Measurements from ENCODE around the gene CASP9. TPM values are rescaled to one million over a fixed set of nuclear protein-coding genes. Genes with fewer than 3 reads are reported as not detected.

CASP9 gene
- total RNA-seq = 10 to 100 TPM; 11.9 to 40.9 (median 15.0) TPM

- WGBS, 2 donors = 0% methylated on average over 1 to 4 of the region's 27 CpGs
- Histone ChIP-seq H3K4me3 (peak within 1 kb of the TSS; percentile 65 to 96 (median 78)), H3K4me1 (peaks cover 27 to 43% (median 33%) of the 10 kb centered on the region in 4 donors), H3K36me3 (no peaks in the 10 kb centered on the region), H3K27ac (peak within 1 kb of the TSS; percentile 96 to 100 (median 96)), H3K27me3 (no peaks in the 10 kb centered on the region), H3K9me3 (no peaks in the 10 kb centered on the region)
- TF ChIP-seq POLR2AphosphoS5 (IDR thresholded peaks at IDR 0.05) (peak; percentile 57 to 79), POLR2A (IDR thresholded peaks at IDR 0.05) (peak in 2 of 4 donors; percentile 16 to 43), EP300 (IDR thresholded peaks at IDR 0.05) (no peak)
- no peak for ATAC-seq (ENCODE audit: low FRiP score in 2 of 2)
- DNase-seq = no peak
Measured at GRCh38 chr1:15524021-15524282, at the start of gene CASP9. TSS of gene CASP9 (minus strand) at chr1:15524215. CDS start at chr1:15524200, 15 bp downstream.

GRCh38 chr1:15573477-15573876 lies 49.5 kb upstream of the CASP9 start:
- WGBS, 2 donors = 87 to 91% methylated on average over 9 of the region's 9 CpGs
- Histone ChIP-seq H3K4me1 (no peaks in the 10 kb centered on the region), H3K4me3 (no peak overlapping the region), H3K36me3 (peaks cover 4 to 29% (median 9%) of the 10 kb centered on the region in 4 donors), H3K27me3 (no peaks in the 10 kb centered on the region), H3K27ac (no peak overlapping the region), H3K9me3 (no peaks in the 10 kb centered on the region)
- peak in 1 of 2 donors; percentile 8 for ATAC-seq (ENCODE audit: low FRiP score in 2 of 2)
- no peak for TF ChIP-seq POLR2A (IDR thresholded peaks at IDR 0.05)
- TF ChIP-seq CTCF (IDR thresholded peaks at IDR 0.05) = no peak
- DNase-seq = no peak

- H3K4me1 ChIP-seq = no peaks in the 10 kb centered on the region
- no peaks in the 10 kb centered on the region for H3K27me3 ChIP-seq
- ATAC-seq (ENCODE audit: low FRiP score in 2 of 2) (no peak), DNase-seq (no peak)
- TF ChIP-seq POLR2AphosphoS5 (IDR thresholded peaks at IDR 0.05) (no peak), CTCF (IDR thresholded peaks at IDR 0.05) (no peak), EP300 (IDR thresholded peaks at IDR 0.05) (no peak), POLR2A (IDR thresholded peaks at IDR 0.05) (no peak)
- H3K36me3 ChIP-seq = peaks cover 20 to 51% (median 30%) of the 10 kb centered on the region in 4 donors
- H3K4me3 ChIP-seq = no peak overlapping the region
- no peak overlapping the region for H3K27ac ChIP-seq
- H3K9me3 ChIP-seq = no peaks in the 10 kb centered on the region
Measured at GRCh38 chr1:15571266-15571665, 47.3 kb upstream of the CASP9 start.

- H3K9me3 ChIP-seq = no peaks in the 10 kb centered on the region
- no peak for DNase-seq
- H3K4me1 ChIP-seq = no peaks in the 10 kb centered on the region
- no peak overlapping the region for H3K27ac ChIP-seq
- TF ChIP-seq CTCF (IDR thresholded peaks at IDR 0.05) = no peak
- no peak for TF ChIP-seq POLR2A (IDR thresholded peaks at IDR 0.05)
- no peak for TF ChIP-seq EP300 (IDR thresholded peaks at IDR 0.05)
- TF ChIP-seq POLR2AphosphoS5 (IDR thresholded peaks at IDR 0.05) = no peak
- WGBS, 2 donors = 86 to 91% methylated on average over 1 of the region's 1 CpG
- H3K4me3 ChIP-seq = no peak overlapping the region
- no peaks in the 10 kb centered on the region for H3K27me3 ChIP-seq
- peaks cover 24 to 55% (median 34%) of the 10 kb centered on the region in 4 donors for H3K36me3 ChIP-seq
- ATAC-seq (ENCODE audit: low FRiP score in 2 of 2) = no peak
Measured at GRCh38 chr1:15570861-15571260, 46.8 kb upstream of the CASP9 start.

- H3K27ac ChIP-seq = no peak overlapping the region
- 94 to 96% methylated on average over 17 to 18 of the region's 18 CpGs for WGBS, 2 donors
- no peaks in the 10 kb centered on the region for H3K27me3 ChIP-seq
- no peak overlapping the region for H3K4me3 ChIP-seq
- ATAC-seq (ENCODE audit: low FRiP score in 2 of 2) (no peak), DNase-seq (no peak)
- TF ChIP-seq EP300 (IDR thresholded peaks at IDR 0.05) = no peak
- no peak for TF ChIP-seq POLR2A (IDR thresholded peaks at IDR 0.05)
- no peak for TF ChIP-seq POLR2AphosphoS5 (IDR thresholded peaks at IDR 0.05)
- no peak for TF ChIP-seq CTCF (IDR thresholded peaks at IDR 0.05)
- peaks cover 30 to 72% (median 56%) of the 10 kb centered on the region in 4 donors for H3K36me3 ChIP-seq
- H3K4me1 ChIP-seq = no peaks in the 10 kb centered on the region
- no peaks in the 10 kb centered on the region for H3K9me3 ChIP-seq
Measured at GRCh38 chr1:15568387-15569073, 44.5 kb upstream of the CASP9 start.
